WTC11 (cell line): ENCODE measurements around the gene GALNT7. TPM values are rescaled to one million over a fixed set of nuclear protein-coding genes. Genes with fewer than 3 reads are reported as not detected.

ENCODE experiments used
- ATAC-seq: fragments of 200-7000 bp; cut with Tn5 transposase; 2 replicates; pipeline ENCODE4 v1.10.0; 2021; ENCODE audit warnings: mild to moderate bottlenecking, moderate library complexity
- CTCF ChIA-PET: fragments of 300-600 bp; sonication (Branson Sonifier 250); formaldehyde crosslinking; loops from one replicate; lab custom pipeline; 2021; ENCODE audit warnings: antibody characterized with exemption; lab: Charles Lee
- POLR2A ChIA-PET: fragments of 350-600 bp; sonication (Branson Sonifier 250); formaldehyde crosslinking; loops from one replicate; lab custom pipeline; 2021; ENCODE audit warnings: antibody characterized with exemption; lab: Charles Lee
- DNase-seq: peaks from one replicate; pipeline ENCODE4 v3.0.0; 2021; ENCODE audit warnings: low spot score
- H3K27ac Mint-ChIP-seq: 2 replicates; pipeline ENCODE4 v1.8.0; 2021; ENCODE audit warnings: mixed read lengths
- H3K27me3 Mint-ChIP-seq: 2 replicates; pipeline ENCODE4 v1.8.0; 2021; ENCODE audit warnings: low read depth, mild to moderate bottlenecking, moderate library complexity, mixed read lengths
- H3K36me3 Mint-ChIP-seq: 2 replicates; pipeline ENCODE4 v1.8.0; 2021; ENCODE audit warnings: mixed read lengths
- H3K4me1 Mint-ChIP-seq: 2 replicates; pipeline ENCODE4 v1.8.0; 2022; ENCODE audit warnings: mixed read lengths
- H3K4me3 Mint-ChIP-seq: 2 replicates; pipeline ENCODE4 v1.8.0; 2021; ENCODE audit warnings: mild to moderate bottlenecking, moderate library complexity, mixed read lengths
- H3K9me3 Mint-ChIP-seq: 2 replicates; pipeline ENCODE4 v1.8.0; 2021; ENCODE audit warnings: mixed read lengths
- ATF1 ChIP-seq: sonication (generic); formaldehyde crosslinking; IDR thresholded peaks from 2 replicates; pipeline ENCODE4 v1.8.1; 2023; ENCODE audit warnings: mild to moderate bottlenecking, moderate library complexity, missing genetic modification reagents
- CREB1 ChIP-seq: sonication (generic); formaldehyde crosslinking; IDR thresholded peaks from 2 replicates; pipeline ENCODE4 v1.8.0; 2023; ENCODE audit warnings: mild to moderate bottlenecking, missing genetic modification reagents
- ESRRA ChIP-seq: sonication (generic); formaldehyde crosslinking; IDR thresholded peaks from 2 replicates; pipeline ENCODE4 v1.8.1; 2022; ENCODE audit warnings: mild to moderate bottlenecking, missing genetic modification reagents, borderline replicate concordance
- GTF2I ChIP-seq: fragments of 250-450 bp; sonication (Bioruptor Pico); conservative IDR thresholded peaks from 2 replicates; pipeline ENCODE4 v1.4.0; 2021; ENCODE audit warnings: mild to moderate bottlenecking
- MYBL2 ChIP-seq: sonication (generic); formaldehyde crosslinking; IDR thresholded peaks from 2 replicates; pipeline ENCODE4 v1.8.1; 2023; ENCODE audit warnings: mild to moderate bottlenecking, moderate library complexity, missing genetic modification reagents
- NFE2L1 ChIP-seq: sonication (generic); formaldehyde crosslinking; IDR thresholded peaks from 2 replicates; pipeline ENCODE4 v1.8.1; 2023; ENCODE audit warnings: missing genetic modification reagents
- NFYB ChIP-seq: sonication (generic); formaldehyde crosslinking; conservative IDR thresholded peaks from 2 replicates; pipeline ENCODE4 v1.8.0; 2022; ENCODE audit warnings: low read depth, missing genetic modification reagents
- NR1H2 ChIP-seq: sonication (generic); formaldehyde crosslinking; IDR thresholded peaks from 2 replicates; pipeline ENCODE4 v1.9.0; 2021; ENCODE audit warnings: mild to moderate bottlenecking, moderate library complexity, missing genetic modification reagents
- RELA ChIP-seq: sonication (generic); formaldehyde crosslinking; IDR thresholded peaks from 2 replicates; pipeline ENCODE4 v1.8.1; 2022; ENCODE audit warnings: missing genetic modification reagents, mild to moderate bottlenecking, borderline replicate concordance
- ZNF138 ChIP-seq: sonication (generic); formaldehyde crosslinking; conservative IDR thresholded peaks from 2 replicates; pipeline ENCODE4 v1.8.1; 2022; ENCODE audit warnings: mild to moderate bottlenecking, moderate library complexity, missing genetic modification reagents
- total RNA-seq: library from RNA; stranded (reverse); gene quantifications from 3 replicates; pipeline ENCODE4 v1.2.3, GENCODE V29; 2021
- TF ChIP-seq, protein P1 (sequence below): sonication (generic); formaldehyde crosslinking; IDR thresholded peaks from 2 replicates; pipeline ENCODE4 v1.8.1; 2022; ENCODE audit warnings: low read depth, mild to moderate bottlenecking, moderate library complexity, missing genetic modification reagents, borderline replicate concordance
- TF ChIP-seq, protein P2 (sequence below): sonication (generic); formaldehyde crosslinking; IDR thresholded peaks from 2 replicates; pipeline ENCODE4 v1.8.1; 2023; ENCODE audit warnings: mild to moderate bottlenecking, moderate library complexity, missing genetic modification reagents
- TF ChIP-seq, protein P3 (sequence below): sonication (generic); formaldehyde crosslinking; IDR thresholded peaks from 2 replicates; pipeline ENCODE4 v1.8.0; 2022; ENCODE audit warnings: mild to moderate bottlenecking, missing genetic modification reagents
- TF ChIP-seq, protein P4 (sequence below): sonication (generic); formaldehyde crosslinking; IDR thresholded peaks from 2 replicates; pipeline ENCODE4 v1.8.0; 2022; ENCODE audit warnings: mild to moderate bottlenecking, missing genetic modification reagents
- TF ChIP-seq, protein P5 (sequence below): sonication (generic); formaldehyde crosslinking; IDR thresholded peaks from 2 replicates; pipeline ENCODE4 v1.8.1; 2023; ENCODE audit warnings: mild to moderate bottlenecking, missing genetic modification reagents
- TF ChIP-seq, protein P6 (sequence below): sonication (generic); formaldehyde crosslinking; IDR thresholded peaks from 2 replicates; pipeline ENCODE4 v1.8.1; 2022; ENCODE audit warnings: low read depth, missing genetic modification reagents, borderline replicate concordance
- TF ChIP-seq, protein P7 (sequence below): fragments of 250-450 bp; sonication (Bioruptor Pico); IDR thresholded peaks from 2 replicates; pipeline ENCODE4 v1.9.0; 2021; ENCODE audit warnings: mild to moderate bottlenecking
- TF ChIP-seq, protein P8 (sequence below): fragments of 250-450 bp; sonication (Bioruptor Pico); conservative IDR thresholded peaks from 2 replicates; pipeline ENCODE4 v1.9.0; 2021; ENCODE audit warnings: mild to moderate bottlenecking
- TF ChIP-seq, protein P9 (sequence below): sonication (generic); formaldehyde crosslinking; IDR thresholded peaks from 2 replicates; pipeline ENCODE4 v1.8.1; 2022; ENCODE audit warnings: missing genetic modification reagents, borderline replicate concordance

GALNT7 gene
- total RNA-seq, 1 experiment from 2014 or later = 86.9 TPM

DNA sequence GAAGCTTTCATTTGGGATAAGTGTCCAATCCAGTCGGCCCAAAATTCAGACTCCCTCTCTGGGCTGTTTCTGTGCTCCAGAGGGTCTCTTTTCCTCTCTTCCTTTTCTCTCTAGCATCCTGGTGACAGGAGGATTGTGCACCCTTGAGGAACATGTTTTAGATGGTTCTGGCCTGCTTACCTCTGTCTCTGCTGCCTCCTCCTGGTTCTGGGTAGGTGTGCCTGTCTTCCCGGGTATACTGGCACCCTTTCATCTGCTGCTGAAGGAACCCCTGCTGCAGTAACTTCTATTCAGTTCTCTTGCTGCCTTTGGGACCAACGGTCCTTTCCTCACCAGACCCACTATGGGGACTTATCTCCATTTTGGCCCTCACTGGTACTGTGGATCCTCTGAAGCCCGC is 112.4 kb downstream of the GALNT7 start (continued):
- TF ChIP-seq, protein P1, sequence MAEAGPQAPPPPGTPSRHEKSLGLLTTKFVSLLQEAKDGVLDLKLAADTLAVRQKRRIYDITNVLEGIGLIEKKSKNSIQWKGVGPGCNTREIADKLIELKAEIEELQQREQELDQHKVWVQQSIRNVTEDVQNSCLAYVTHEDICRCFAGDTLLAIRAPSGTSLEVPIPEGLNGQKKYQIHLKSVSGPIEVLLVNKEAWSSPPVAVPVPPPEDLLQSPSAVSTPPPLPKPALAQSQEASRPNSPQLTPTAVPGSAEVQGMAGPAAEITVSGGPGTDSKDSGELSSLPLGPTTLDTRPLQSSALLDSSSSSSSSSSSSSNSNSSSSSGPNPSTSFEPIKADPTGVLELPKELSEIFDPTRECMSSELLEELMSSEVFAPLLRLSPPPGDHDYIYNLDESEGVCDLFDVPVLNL (CRISPR knock-in tag) = no peak
- no peak for TF ChIP-seq RELA (CRISPR knock-in tag)
- TF ChIP-seq ATF1 (CRISPR knock-in tag) = no peak
- no peak for TF ChIP-seq NR1H2 (CRISPR knock-in tag)
- TF ChIP-seq NFYB (CRISPR knock-in tag) = no peak
- TF ChIP-seq ZNF138 = no peak
- TF ChIP-seq, protein P2, sequence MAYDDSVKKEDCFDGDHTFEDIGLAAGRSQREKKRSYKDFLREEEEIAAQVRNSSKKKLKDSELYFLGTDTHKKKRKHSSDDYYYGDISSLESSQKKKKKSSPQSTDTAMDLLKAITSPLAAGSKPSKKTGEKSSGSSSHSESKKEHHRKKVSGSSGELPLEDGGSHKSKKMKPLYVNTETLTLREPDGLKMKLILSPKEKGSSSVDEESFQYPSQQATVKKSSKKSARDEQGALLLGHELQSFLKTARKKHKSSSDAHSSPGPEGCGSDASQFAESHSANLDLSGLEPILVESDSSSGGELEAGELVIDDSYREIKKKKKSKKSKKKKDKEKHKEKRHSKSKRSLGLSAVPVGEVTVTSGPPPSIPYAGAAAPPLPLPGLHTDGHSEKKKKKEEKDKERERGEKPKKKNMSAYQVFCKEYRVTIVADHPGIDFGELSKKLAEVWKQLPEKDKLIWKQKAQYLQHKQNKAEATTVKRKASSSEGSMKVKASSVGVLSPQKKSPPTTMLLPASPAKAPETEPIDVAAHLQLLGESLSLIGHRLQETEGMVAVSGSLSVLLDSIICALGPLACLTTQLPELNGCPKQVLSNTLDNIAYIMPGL (CRISPR knock-in tag) = no peak

DNA sequence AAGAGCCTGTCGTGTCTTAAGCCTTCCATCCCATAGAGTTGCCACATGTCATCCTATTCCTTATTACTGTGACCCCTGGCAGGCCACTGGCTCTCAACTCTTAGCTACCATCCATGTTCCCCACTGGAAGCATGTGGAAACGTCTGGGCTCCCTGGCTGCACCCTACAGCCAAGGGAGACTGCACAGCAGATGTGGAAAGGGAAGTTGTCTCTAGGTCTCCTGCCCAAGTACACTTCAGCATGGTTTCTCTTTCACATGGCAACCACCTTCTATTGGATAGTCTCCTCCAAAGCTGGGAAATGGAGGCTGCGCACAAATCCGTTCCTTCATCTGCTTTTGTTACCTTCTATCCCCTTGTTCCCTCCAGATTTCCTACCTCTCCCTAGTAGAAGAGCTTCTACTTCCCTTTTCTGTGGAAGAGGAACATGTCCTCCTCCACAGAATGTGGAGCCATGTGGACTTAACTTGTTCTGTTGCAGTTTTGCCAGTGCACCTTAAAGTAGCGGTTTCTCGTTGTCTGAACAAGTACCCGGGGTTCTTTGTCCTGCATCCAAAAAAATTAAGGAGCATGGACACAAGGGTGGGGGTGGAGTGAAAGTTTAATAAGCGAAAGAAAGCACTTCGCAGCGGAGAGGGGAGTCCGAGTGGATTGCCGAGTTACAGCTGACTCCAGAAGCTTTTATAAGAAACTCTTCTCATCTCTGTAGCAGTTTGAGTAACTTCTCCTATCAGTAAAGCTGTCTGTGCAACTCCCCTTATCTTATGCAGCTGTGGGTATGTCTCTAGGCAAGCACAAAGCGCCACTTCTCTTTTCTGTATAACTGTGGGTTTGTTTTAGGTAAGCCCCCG is 113.0 kb downstream of the GALNT7 start:
- ChIA-PET CTCF (interaction anchor here (0.8 to 1.6 kb wide), 8 partner anchors 15 to 268 kb away, joined by 3 to 5 read pairs (median 4); no protein-coding TSS in a partner anchor), POLR2A (no interaction called here)
- Mint-ChIP-seq H3K27me3 (no peaks in the 10 kb centered on the region), H3K9me3 (peaks cover 43% of the 10 kb centered on the region), H3K4me1 (peaks cover 9% of the 10 kb centered on the region), H3K4me3 (no peak overlapping the region), H3K36me3 (peaks cover 51% of the 10 kb centered on the region), H3K27ac (no peak overlapping the region)
- TF ChIP-seq, protein P3, sequence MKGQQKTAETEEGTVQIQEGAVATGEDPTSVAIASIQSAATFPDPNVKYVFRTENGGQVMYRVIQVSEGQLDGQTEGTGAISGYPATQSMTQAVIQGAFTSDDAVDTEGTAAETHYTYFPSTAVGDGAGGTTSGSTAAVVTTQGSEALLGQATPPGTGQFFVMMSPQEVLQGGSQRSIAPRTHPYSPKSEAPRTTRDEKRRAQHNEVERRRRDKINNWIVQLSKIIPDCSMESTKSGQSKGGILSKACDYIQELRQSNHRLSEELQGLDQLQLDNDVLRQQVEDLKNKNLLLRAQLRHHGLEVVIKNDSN (CRISPR knock-in tag) = no peak
- TF ChIP-seq, protein P4, sequence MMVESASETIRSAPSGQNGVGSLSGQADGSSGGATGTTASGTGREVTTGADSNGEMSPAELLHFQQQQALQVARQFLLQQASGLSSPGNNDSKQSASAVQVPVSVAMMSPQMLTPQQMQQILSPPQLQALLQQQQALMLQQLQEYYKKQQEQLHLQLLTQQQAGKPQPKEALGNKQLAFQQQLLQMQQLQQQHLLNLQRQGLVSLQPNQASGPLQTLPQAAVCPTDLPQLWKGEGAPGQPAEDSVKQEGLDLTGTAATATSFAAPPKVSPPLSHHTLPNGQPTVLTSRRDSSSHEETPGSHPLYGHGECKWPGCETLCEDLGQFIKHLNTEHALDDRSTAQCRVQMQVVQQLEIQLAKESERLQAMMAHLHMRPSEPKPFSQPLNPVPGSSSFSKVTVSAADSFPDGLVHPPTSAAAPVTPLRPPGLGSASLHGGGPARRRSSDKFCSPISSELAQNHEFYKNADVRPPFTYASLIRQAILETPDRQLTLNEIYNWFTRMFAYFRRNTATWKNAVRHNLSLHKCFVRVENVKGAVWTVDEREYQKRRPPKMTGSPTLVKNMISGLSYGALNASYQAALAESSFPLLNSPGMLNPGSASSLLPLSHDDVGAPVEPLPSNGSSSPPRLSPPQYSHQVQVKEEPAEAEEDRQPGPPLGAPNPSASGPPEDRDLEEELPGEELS (CRISPR knock-in tag) = no peak
- no peak for TF ChIP-seq GTF2I (CRISPR knock-in tag)
- TF ChIP-seq, protein P5, sequence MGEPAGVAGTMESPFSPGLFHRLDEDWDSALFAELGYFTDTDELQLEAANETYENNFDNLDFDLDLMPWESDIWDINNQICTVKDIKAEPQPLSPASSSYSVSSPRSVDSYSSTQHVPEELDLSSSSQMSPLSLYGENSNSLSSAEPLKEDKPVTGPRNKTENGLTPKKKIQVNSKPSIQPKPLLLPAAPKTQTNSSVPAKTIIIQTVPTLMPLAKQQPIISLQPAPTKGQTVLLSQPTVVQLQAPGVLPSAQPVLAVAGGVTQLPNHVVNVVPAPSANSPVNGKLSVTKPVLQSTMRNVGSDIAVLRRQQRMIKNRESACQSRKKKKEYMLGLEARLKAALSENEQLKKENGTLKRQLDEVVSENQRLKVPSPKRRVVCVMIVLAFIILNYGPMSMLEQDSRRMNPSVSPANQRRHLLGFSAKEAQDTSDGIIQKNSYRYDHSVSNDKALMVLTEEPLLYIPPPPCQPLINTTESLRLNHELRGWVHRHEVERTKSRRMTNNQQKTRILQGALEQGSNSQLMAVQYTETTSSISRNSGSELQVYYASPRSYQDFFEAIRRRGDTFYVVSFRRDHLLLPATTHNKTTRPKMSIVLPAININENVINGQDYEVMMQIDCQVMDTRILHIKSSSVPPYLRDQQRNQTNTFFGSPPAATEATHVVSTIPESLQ (CRISPR knock-in tag) = no peak
- TF ChIP-seq ESRRA = no peak
- no peak for TF ChIP-seq ATF1 (CRISPR knock-in tag)
- TF ChIP-seq, protein P6, sequence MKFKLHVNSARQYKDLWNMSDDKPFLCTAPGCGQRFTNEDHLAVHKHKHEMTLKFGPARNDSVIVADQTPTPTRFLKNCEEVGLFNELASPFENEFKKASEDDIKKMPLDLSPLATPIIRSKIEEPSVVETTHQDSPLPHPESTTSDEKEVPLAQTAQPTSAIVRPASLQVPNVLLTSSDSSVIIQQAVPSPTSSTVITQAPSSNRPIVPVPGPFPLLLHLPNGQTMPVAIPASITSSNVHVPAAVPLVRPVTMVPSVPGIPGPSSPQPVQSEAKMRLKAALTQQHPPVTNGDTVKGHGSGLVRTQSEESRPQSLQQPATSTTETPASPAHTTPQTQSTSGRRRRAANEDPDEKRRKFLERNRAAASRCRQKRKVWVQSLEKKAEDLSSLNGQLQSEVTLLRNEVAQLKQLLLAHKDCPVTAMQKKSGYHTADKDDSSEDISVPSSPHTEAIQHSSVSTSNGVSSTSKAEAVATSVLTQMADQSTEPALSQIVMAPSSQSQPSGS (CRISPR knock-in tag) = no peak
- no peak for TF ChIP-seq NFE2L1
- TF ChIP-seq, protein P7, sequence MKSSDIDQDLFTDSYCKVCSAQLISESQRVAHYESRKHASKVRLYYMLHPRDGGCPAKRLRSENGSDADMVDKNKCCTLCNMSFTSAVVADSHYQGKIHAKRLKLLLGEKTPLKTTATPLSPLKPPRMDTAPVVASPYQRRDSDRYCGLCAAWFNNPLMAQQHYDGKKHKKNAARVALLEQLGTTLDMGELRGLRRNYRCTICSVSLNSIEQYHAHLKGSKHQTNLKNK (CRISPR knock-in tag) = no peak
- TF ChIP-seq, protein P8, sequence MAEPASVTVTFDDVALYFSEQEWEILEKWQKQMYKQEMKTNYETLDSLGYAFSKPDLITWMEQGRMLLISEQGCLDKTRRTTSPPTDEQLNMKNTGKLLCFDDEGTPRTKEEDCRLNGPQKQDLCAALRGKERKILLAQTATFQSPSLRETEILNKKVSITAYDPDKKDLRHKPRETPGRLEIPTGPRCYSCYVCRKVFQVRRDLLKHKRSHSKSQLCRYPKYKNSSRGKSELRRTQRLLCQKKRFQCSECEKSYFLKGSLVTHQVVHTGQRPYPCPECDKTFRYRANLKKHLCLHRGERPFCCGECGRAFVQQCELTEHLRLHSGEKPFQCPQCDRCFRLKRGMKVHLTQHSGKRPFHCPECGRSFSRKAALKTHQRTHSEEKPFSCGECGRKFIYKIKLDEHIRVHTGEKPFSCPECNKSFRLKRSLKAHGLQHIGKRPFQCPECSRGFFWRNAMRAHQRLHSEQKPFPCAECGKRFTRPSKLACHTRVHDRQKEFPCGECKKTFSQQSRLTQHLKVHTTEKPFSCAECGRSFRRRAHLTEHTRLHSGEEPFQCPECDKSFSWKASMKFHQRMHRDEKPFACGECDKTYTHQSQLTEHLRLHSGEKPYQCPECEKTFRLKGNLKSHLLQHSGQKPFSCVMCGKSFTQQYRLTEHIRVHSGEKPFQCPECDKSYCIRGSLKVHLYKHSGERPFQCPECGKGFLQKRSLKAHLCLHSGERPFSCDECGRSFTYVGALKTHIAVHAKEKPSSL (CRISPR knock-in tag) = no peak
- TF ChIP-seq CREB1 (CRISPR knock-in tag) = no peak
- no peak for TF ChIP-seq MYBL2 (CRISPR knock-in tag)
- TF ChIP-seq, protein P9, sequence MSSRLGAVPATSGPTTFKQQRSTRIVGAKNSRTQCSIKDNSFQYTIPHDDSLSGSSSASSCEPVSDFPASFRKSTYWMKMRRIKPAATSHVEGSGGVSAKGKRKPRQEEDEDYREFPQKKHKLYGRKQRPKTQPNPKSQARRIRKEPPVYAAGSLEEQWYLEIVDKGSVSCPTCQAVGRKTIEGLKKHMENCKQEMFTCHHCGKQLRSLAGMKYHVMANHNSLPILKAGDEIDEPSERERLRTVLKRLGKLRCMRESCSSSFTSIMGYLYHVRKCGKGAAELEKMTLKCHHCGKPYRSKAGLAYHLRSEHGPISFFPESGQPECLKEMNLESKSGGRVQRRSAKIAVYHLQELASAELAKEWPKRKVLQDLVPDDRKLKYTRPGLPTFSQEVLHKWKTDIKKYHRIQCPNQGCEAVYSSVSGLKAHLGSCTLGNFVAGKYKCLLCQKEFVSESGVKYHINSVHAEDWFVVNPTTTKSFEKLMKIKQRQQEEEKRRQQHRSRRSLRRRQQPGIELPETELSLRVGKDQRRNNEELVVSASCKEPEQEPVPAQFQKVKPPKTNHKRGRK (CRISPR knock-in tag) = no peak
- ATAC-seq (no peak; the same call in 1 of the 2 replicates), DNase-seq (no peak)
